Glutamatergic neuron (in vitro differentiated cells): Measurements from ENCODE around the gene CMA1. TPM values are rescaled to one million over a fixed set of nuclear protein-coding genes. Genes with fewer than 3 reads are reported as not detected.

Source experiments
- DNase-seq: peaks from one replicate; pipeline ENCODE4 v3.0.0; 2022
- H3K27ac Mint-ChIP-seq: one replicate; pipeline ENCODE4 v1.8.0; 2020; ENCODE audit warnings: mild to moderate bottlenecking, mixed read lengths, inconsistent platforms; ENCODE audit not compliant: unreplicated experiment
- H3K27me3 Mint-ChIP-seq: one replicate; pipeline ENCODE4 v1.8.0; 2020; ENCODE audit warnings: mild to moderate bottlenecking, moderate library complexity, mixed read lengths, inconsistent platforms; ENCODE audit not compliant: unreplicated experiment
- H3K36me3 Mint-ChIP-seq: one replicate; pipeline ENCODE4 v1.8.0; 2020; ENCODE audit warnings: mild to moderate bottlenecking, mixed read lengths, inconsistent platforms; ENCODE audit not compliant: unreplicated experiment
- H3K4me1 Mint-ChIP-seq: one replicate; pipeline ENCODE4 v1.8.0; 2020; ENCODE audit warnings: mild to moderate bottlenecking, low read depth, mixed read lengths, inconsistent platforms; ENCODE audit not compliant: unreplicated experiment
- H3K4me3 Mint-ChIP-seq: one replicate; pipeline ENCODE4 v1.8.0; 2020; ENCODE audit warnings: mild to moderate bottlenecking, mixed read lengths, inconsistent platforms; ENCODE audit not compliant: unreplicated experiment
- H3K9me3 Mint-ChIP-seq: one replicate; pipeline ENCODE4 v1.8.0; 2020; ENCODE audit warnings: mild to moderate bottlenecking, moderate library complexity, mixed read lengths, inconsistent platforms; ENCODE audit not compliant: unreplicated experiment
- total RNA-seq: library from RNA; stranded (reverse); fragmentation: NEBNext Ultra II Directional; extraction: Animal tissue kit (Norgen Biotek cat#: 25700); gene quantifications from one replicate; pipeline ENCODE4 v1.2.1, GENCODE V29; 2021; ENCODE audit not compliant: unreplicated experiment
- TF ChIP-seq, protein P1 (sequence below): fragments of 200-600 bp; sonication (generic); IDR thresholded peaks from one replicate; pipeline ENCODE4 v1.5.0; 2021; ENCODE audit not compliant: partially characterized antibody, unreplicated experiment

Gene CMA1
- total RNA-seq, 1 donor from 2014 or later, result not detected

DNA sequence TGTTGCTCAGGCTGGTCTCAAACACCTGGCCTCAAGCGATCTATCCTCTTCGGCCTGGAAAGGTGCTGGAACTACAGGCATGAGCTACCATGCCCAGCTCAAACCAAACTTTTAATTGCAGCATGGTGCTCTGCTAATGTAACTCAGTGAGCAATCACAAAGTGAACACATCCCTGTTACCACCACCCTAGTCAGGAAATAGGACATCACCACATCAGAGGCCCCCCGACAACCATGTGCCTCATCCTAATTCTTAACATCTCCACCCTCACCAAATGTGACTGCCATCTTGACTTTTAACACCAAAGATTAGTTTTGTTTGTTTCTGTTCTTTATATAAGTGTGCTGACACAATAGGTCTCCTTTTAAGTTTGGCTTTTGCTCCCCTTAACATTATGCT is 42.7 kb downstream of the CMA1 start:
- Mint-ChIP-seq H3K4me3 (no peak overlapping the region), H3K9me3 (no peaks in the 10 kb centered on the region), H3K4me1 (no peaks in the 10 kb centered on the region), H3K27ac (no peak overlapping the region), H3K36me3 (peaks cover 6% of the 10 kb centered on the region), H3K27me3 (peaks cover 2% of the 10 kb centered on the region)
- no peak for DNase-seq
- TF ChIP-seq, protein P1, sequence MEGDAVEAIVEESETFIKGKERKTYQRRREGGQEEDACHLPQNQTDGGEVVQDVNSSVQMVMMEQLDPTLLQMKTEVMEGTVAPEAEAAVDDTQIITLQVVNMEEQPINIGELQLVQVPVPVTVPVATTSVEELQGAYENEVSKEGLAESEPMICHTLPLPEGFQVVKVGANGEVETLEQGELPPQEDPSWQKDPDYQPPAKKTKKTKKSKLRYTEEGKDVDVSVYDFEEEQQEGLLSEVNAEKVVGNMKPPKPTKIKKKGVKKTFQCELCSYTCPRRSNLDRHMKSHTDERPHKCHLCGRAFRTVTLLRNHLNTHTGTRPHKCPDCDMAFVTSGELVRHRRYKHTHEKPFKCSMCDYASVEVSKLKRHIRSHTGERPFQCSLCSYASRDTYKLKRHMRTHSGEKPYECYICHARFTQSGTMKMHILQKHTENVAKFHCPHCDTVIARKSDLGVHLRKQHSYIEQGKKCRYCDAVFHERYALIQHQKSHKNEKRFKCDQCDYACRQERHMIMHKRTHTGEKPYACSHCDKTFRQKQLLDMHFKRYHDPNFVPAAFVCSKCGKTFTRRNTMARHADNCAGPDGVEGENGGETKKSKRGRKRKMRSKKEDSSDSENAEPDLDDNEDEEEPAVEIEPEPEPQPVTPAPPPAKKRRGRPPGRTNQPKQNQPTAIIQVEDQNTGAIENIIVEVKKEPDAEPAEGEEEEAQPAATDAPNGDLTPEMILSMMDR, result no peak

DNA sequence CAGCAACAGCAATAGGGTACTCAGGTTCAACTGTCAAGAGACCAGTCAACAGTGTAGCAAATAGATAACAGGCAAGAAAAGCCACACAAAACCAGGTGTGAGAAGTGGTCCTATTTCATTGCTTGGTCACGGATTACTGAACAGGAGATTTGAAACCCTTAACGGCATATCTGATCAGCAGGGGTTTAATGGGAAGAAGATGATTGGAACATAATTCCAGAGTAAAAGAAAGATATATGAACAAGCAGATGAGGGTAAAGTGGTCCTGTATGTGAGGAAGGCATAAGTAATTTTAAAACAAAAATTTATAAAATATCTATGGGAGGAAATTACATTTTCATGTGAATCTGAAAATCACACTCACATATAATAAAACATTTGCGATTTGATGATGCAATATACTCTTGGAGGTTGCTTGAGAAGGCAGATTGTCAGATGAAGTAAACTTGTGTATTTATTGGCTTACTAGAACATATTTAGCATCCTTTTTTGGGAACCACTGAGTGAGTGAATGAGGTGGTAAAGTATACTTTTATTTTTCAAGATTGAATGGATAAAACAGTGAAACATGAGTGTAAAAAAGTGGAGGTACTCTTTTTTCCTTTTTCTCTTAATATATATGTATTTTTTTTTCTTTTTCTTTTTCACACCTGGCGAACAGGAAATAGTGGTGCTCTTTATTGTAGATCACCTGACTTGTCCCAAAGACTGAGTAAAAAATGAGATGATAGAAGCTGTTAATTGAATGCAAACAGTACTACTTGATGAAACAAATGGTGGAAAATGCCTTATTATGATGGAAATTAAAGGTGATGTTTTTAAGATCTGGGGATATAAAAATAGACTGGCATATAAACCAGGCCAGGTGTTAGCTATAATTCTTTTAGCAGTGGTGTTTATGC is 43.9 kb downstream of the CMA1 start:
- no peaks in the 10 kb centered on the region for H3K4me1 Mint-ChIP-seq
- H3K9me3 Mint-ChIP-seq, result no peaks in the 10 kb centered on the region
- TF ChIP-seq, protein P1, result no peak
- H3K27ac Mint-ChIP-seq, result no peak overlapping the region
- peaks cover 2% of the 10 kb centered on the region for H3K27me3 Mint-ChIP-seq
- H3K4me3 Mint-ChIP-seq, result no peak overlapping the region
- no peak for DNase-seq
- peaks cover 6% of the 10 kb centered on the region for H3K36me3 Mint-ChIP-seq

DNA sequence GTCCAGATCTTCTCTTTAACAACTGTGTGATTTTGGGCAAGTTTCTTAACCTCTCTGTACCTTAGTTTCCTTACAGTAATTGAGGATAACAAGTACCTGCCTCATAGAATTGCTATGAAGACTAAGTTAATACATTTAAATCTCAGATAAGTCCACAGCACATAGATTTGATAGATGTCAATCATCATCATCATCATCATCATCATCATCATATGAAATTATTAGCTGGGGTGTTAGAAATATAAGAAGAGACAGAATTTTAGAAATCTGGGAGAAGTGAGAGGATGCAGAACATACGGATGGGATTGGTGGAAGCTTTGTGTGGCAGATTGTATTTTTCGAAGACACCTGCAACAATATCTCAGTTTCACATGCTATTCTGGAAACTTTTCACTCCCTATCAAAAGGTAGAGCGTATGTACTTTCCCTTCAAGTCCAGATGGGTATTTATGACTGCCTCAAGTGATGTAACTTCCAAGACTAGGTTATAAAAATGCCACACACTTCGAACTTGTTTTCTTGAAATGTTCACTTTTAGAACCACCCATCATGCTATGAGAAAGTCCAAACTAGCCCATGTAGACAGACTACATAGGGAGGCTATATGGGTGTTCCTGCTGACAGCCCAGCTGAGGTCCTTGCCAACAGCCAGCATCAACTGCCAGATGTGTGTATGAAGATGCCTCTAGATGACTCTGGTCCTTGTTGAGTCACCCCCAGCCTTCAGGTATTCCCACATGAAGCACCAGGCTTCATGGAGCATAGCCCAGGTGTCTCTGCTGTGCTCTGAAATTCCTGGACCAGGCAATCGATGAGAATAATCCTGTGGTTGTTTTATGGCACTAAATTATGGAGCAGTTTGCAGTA is 44.8 kb downstream of the CMA1 start:
- Mint-ChIP-seq H3K27me3 (peaks cover 2% of the 10 kb centered on the region), H3K4me1 (no peaks in the 10 kb centered on the region), H3K36me3 (peaks cover 6% of the 10 kb centered on the region), H3K4me3 (no peak overlapping the region), H3K9me3 (no peaks in the 10 kb centered on the region), H3K27ac (no peak overlapping the region)
- no peak for DNase-seq
- TF ChIP-seq, protein P1, result no peak

DNA sequence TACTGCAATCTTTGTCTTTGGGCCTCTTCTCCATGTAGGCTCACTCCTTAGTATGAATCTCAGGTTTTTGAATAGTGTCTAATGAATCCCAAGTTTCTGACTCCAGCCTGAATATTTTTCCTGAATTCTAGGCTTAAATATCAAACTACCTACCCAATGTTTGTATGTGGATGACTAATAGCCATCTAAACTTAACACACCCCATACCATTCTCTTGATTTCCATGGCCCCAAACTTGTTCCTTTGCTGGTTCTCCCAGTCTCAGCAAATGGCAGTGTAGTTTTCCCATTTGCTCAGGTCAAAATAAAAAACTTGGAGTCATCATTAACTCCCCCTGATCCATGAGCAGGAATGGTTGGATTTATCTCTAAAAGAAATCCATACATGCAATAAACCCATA is 46.7 kb downstream of the CMA1 start:
- TF ChIP-seq, protein P1, result no peak
- H3K36me3 Mint-ChIP-seq, result peaks cover 6% of the 10 kb centered on the region
- peaks cover 5% of the 10 kb centered on the region for H3K9me3 Mint-ChIP-seq
- peaks cover 2% of the 10 kb centered on the region for H3K27me3 Mint-ChIP-seq
- no peak overlapping the region for H3K4me3 Mint-ChIP-seq
- H3K4me1 Mint-ChIP-seq, result no peaks in the 10 kb centered on the region
- DNase-seq, result no peak
- no peak overlapping the region for H3K27ac Mint-ChIP-seq
